HG02840 (cell line): ENCODE measurements around the gene RSAD1.
A peak's percentile ranks its signal among the peaks of the same experiment; 100 is the strongest.

Experiments used
- ATAC-seq: cut with Tn5 transposase; IDR thresholded peaks from one replicate; pipeline ENCODE4 v1.9.1; 2021; ENCODE audit warnings: mild to moderate bottlenecking, moderate library complexity, moderate number of reproducible peaks; ENCODE audit not compliant: unreplicated experiment, low FRiP score

RSAD1 gene

GRCh38 chr17:50478391-50479381, at the start of gene RSAD1:
TSS of gene RSAD1 (plus strand) at chr17:50478860. CDS start at chr17:50478885, 25 bp downstream.
- ATAC-seq = peak; percentile 78

GRCh38 chr17:50429793-50430192, 48.9 kb upstream of the RSAD1 start:
- ATAC-seq = no peak

DNA sequence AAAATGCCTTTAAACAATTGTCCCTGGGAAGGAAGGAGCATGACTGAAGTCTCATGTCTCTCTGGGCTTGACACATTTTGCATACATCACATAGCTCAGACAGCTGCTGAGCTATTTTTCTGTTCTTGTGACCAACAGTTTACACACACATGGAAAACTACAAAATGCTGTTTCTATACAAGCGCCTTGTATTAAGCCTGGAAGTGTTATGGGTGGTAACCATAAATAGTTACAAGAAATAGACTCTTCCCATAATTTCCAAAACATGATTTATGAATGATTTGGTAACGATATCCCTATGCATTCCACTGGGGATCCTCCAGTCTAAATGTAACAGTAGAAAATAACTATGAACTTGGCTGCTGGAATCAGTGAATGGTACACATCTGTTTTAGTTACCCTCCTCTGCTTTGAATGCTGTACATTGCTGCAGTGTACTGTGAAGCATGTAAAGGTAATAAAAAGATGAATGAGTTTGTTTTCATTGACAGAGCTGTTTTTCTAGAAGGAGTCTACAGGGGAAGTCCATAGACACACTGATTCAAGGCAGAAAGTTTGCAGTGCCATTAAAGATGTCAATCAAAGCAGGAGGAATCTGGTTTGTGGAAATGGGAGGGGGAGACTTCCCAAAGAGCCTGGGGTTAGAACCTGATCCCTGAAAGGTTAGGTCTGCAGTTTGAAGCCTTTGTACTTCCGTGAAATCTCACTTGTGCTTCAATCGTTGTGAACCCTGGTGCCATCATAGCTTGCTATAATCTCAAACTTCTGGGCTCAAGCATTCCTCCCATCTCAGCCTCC, 47.6 kb upstream of the RSAD1 start:
- ATAC-seq = no peak

DNA sequence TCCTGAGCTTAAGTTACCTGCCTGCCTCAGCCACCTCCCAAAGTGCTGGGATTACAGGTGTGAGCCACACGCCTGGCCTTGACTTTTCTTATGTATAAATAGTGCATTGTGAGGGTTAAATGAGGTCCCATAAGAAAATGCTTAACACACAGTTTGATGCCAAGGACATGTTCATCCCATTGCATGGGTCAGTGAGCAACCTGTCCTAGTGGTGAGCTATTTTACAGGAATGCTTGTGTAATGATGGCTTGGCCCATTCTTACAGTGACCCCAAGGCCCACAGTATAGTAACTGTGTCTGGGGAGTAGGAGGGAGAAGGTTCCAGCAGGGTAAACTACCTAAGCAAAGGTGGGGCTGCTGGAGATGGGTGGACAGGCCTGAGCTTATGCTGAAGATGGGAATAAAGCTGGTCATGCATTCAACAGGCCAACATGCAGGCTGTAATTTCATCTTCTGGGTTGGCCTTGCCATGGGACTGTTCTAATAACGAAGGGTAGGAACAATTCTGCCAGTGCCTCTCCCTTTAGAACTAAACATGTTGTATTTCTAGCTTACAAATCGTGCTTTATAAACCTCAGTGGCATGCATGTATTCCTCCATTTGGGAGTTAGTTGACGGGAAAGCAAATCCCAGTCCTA, 46.4 kb upstream of the RSAD1 start:
- no peak for ATAC-seq

DNA sequence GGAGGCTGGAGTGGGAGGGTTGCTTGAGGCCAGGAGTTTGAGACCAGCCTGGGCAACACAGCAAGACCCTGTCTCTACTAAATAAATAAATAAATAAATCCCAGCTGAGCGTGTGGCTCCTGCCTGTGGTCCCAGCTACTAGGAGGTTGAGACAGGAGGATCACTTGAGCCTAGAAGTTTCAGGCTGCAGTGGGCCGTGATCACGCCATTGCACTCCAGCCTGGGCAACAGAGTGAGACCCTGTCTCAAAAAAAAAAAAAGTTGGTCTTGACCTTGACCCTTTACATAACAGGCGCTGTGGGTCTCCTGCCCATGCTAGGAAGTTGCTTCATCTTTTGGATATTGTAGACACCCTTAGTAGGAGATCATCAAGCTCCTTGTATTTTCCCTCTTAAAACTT, 41.3 kb upstream of the RSAD1 start:
- ATAC-seq = no peak

DNA sequence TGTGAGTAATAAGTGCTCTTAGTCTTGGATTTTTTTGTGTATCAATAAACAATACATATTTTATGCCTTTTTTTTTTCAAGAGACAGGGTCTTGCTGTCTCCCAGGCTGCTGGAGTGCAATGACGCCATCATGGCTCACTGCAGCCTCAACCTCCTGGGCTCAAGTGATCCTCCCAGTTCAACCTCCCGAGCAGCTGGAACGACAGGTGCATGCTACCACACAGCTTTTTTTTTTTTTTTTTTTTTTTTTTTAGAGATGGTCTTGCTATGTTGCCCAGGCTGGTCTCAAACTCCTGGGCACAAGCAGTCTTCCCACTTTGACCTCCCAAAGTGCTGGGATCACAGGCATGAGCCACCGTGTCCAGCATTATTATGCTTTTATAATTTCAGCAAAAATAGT, 39.7 kb upstream of the RSAD1 start:
- ATAC-seq = no peak

DNA sequence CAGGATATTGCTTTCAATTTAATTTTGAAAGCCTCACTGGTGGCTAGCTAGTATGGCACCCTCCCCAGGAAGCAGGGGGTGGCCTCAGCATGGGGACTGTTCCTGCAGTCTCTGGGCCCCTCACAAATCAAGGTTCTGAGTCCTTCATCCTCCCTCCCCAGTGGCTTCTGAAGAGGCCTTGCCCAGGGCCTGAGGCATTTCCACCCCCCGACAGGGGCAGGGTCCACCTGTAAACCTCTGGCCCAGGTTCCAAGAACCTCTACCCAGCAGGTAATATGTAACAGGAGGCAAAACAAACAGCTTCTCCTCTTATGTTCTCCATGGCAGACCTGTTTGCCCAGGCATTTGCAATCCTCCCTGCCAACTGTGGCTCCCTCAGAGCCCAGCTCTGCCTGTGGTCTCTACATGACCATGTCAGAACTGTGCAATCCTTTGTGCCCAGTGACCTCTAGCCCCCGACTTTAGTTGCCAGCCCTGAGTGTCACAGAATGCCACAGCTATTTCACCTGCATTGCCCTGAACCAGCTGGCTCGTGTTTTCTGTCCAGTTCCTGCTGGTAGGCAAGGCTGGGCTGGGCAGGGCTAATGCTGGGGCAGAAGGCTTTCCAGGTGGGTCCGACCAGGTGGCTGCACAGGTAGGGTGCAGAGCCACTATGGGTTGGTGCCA, 38.4 kb upstream of the RSAD1 start:
- ATAC-seq = no peak

DNA sequence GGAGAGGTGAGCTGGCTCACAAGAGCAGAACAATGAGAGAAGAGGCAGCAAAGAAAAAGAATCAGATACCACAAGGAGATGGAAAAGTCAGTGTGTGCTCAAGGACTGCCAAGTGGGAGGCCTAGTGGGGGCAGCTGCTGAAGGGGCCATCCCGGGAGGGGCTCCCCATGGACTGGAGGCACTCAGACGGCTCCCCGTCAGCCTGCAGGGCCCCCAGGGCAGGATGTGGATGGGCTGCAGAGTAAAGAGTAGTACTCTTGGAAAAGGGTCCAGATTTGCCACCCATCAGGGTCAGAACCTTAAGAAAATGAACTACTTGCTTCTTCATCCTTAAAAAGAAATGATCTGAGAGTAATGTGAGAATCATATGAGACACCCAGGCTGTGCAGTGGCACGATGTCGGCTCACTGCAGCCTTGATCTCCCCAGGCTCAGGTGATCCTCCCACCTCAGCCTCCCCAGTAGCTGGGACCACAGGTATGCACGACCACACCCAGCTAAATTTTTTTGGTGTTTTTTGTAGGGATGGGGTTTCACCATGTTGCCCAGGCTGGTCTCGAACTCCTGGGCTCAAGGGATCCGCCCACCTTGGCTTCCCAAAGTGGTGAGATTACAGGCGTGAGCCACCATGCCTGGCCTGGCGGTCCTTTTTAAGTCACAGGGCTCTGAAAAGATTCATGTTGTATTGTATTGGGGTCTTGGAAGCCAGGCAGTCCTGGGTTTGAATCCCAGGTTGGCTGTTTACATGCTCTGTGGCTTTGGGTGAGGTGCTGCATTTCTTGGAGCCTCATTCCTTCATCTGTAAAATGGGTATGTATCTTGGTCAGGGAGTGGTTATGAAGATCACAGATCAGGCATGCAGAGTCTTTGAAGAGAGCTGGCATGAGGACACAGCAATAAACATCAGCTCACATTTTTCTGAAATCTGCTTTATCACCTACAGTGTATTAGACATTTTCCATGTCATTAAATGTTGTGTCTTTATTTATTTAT, 37.5 kb upstream of the RSAD1 start:
- no peak for ATAC-seq

GRCh38 chr17:50443505-50443974, 35.1 kb upstream of the RSAD1 start:
- ATAC-seq = no peak

GRCh38 chr17:50444841-50445715, 33.6 kb upstream of the RSAD1 start:
- ATAC-seq = no peak

- ATAC-seq = no peak
Measured at GRCh38 chr17:50445730-50446325, 32.8 kb upstream of the RSAD1 start.

DNA sequence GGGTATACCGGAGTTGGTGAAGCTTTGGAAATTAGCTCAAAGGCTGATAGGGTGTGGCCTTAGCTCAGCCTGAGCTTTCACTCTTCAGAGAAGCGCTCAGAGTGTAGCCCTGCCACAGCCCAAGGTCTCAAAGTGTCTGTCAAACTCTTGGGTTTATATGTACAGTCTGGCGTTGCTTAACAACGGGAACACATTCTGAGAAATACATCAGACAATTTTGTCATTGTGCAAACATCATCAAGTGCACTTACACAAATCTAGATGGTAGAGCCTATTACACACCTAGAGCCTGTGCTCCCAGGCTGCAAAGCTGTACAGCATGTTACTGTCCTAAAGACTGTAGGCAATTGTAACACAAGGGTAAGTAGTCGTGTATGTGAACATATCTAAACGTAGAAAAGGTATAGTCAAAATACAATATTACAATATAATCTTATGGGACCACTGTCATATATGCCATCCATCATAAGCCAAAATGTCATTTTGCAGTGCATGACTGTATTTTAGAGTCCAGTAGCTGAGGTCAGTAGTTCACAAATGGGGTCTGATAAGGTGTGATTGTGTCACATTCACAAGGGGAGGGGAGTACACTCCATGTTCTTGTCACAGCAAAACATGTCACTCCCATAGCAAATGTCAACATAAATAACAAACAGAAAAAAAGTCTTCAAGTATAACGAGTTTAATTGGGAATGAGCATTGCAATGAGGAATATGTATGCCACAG, 30.6 kb upstream of the RSAD1 start:
- no peak for ATAC-seq

DNA sequence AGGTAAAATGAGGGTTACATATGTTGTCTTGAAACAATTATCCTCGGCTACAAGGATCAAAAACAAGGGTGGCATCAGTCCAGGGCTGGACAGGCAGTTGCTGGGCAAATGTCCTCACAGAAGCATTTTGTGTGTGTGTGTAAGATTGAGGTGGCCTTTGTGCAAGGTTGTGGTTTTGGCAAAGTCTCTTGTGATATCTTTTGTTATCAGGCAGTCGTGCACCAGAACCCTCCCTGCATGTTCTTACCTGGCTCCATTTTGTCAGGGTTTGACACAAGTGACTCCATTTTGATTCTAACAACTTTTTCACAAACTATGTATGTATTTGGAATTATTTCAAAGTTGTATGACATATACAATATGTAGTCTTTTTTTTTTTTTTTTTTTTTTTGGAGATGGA, 30.0 kb upstream of the RSAD1 start:
- ATAC-seq = no peak

DNA sequence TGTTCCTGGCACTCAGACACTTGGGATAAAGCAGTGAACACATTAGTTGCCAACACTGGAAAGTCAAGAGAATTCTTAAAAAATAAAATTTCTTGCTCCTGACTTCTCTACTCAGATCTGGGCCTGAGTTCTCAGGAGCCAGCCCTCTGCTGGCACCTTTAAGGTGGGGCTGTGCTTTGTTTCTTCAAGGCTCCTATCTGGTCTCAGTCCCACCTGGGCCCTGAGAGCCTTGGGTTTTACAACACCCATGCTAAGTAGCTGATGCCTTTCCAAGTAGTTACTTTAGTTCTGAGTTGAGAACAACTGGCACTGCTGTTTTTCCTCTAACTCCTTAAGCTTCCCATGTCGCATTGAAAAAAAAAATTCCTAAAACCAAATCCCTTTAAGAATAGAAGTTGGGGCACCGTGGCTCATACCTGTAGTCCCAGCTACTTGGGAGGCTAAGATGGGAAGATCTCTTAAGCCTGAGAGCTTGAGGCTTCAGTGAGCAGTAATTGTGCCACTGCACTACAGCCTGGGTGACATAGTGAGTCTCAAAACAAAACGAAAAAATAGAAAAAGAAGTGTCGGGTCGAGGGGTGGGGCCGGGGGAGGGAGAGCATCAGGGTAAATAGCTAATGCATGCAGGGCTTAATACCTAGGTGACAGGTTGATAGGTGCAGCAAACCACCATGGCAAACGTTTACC, 26.6 kb upstream of the RSAD1 start:
- ATAC-seq = no peak

- ATAC-seq = no peak
Measured at GRCh38 chr17:50452630-50453300, 25.9 kb upstream of the RSAD1 start.

GRCh38 chr17:50453901-50454300, 24.8 kb upstream of the RSAD1 start:
- ATAC-seq = no peak
